Activated CD4-positive, alpha-beta T cell treated with anti-CD3 and anti-CD28 coated beads, Interleukin-2, amount 10 ng/mL, durations not matched to agents 7 days and 5 days (primary cell): ENCODE data around the gene MYO7B. TPM values are rescaled to one million over a fixed set of nuclear protein-coding genes. Genes with fewer than 3 reads are reported as not detected.
A peak's percentile ranks its signal among the peaks of the same experiment; 100 is the strongest.

Experiments used
- CTCF ChIA-PET: fragments of 350-600 bp; sonication (Branson Sonifier 250); formaldehyde crosslinking; loops from one replicate; lab custom pipeline; 2021; ENCODE audit warnings: antibody characterized with exemption; lab: Charles Lee
- POLR2A ChIA-PET: fragments of 350-600 bp; sonication (Branson Sonifier 250); formaldehyde crosslinking; loops from one replicate; lab custom pipeline; 2021; ENCODE audit warnings: antibody characterized with exemption; lab: Charles Lee
- DNase-seq: peaks from one replicate; pipeline ENCODE4 v3.0.0-alpha.2; 2020
- H3K27ac Mint-ChIP-seq: one replicate; pipeline ENCODE4 v1.8.0; 2021; ENCODE audit warnings: mild to moderate bottlenecking, moderate library complexity, mixed read lengths
- H3K27me3 Mint-ChIP-seq: one replicate; pipeline ENCODE4 v1.8.0; 2021; ENCODE audit warnings: mixed read lengths
- H3K36me3 Mint-ChIP-seq: one replicate; pipeline ENCODE4 v1.8.0; 2021; ENCODE audit warnings: low read depth, mixed read lengths
- H3K4me1 Mint-ChIP-seq: one replicate; pipeline ENCODE4 v1.8.0; 2021; ENCODE audit warnings: mixed read lengths
- H3K4me3 Mint-ChIP-seq: one replicate; pipeline ENCODE4 v1.8.0; 2021; ENCODE audit warnings: mild to moderate bottlenecking, moderate library complexity, mixed read lengths
- H3K9me3 Mint-ChIP-seq: one replicate; pipeline ENCODE4 v1.8.0; 2021; ENCODE audit warnings: mixed read lengths
- total RNA-seq, 2 experiments: library from RNA; stranded (reverse); gene quantifications; one replicate each; pipeline ENCODE4 v1.2.3, GENCODE V29; 2021

The MYO7B gene
- total RNA-seq, 2 experiments from 2014 or later, result 0.60 to 0.69 TPM

- no peaks in the 10 kb centered on the region for H3K36me3 Mint-ChIP-seq
- H3K4me1 Mint-ChIP-seq, result peaks cover 31% of the 10 kb centered on the region
- no peak for DNase-seq
- no peak overlapping the region for H3K4me3 Mint-ChIP-seq
- no peaks in the 10 kb centered on the region for H3K27me3 Mint-ChIP-seq
- peak overlapping the region; percentile 68 for H3K27ac Mint-ChIP-seq
- ChIA-PET POLR2A (no interaction called here), CTCF (interaction anchor here (1.8 to 5.0 kb wide), 2 partner anchors 9 to 55 kb away, joined by 4 to 28 read pairs; no protein-coding TSS in a partner anchor)
- H3K9me3 Mint-ChIP-seq, result no peaks in the 10 kb centered on the region
Measured at GRCh38 chr2:127646487-127647241, 111.2 kb downstream of the MYO7B start.

- POLR2A ChIA-PET, result no interaction called here
- H3K9me3 Mint-ChIP-seq, result no peaks in the 10 kb centered on the region
- CTCF ChIA-PET, result interaction anchor here (1.8 to 5.0 kb wide), 2 partner anchors 10 to 55 kb away, joined by 4 to 28 read pairs; no protein-coding TSS in a partner anchor
- no peak overlapping the region for H3K4me3 Mint-ChIP-seq
- no peaks in the 10 kb centered on the region for H3K27me3 Mint-ChIP-seq
- DNase-seq, result no peak
- H3K4me1 Mint-ChIP-seq, result peaks cover 29% of the 10 kb centered on the region
- no peak overlapping the region for H3K27ac Mint-ChIP-seq
- no peaks in the 10 kb centered on the region for H3K36me3 Mint-ChIP-seq
Measured at GRCh38 chr2:127647242-127648190, 112.0 kb downstream of the MYO7B start.

DNA sequence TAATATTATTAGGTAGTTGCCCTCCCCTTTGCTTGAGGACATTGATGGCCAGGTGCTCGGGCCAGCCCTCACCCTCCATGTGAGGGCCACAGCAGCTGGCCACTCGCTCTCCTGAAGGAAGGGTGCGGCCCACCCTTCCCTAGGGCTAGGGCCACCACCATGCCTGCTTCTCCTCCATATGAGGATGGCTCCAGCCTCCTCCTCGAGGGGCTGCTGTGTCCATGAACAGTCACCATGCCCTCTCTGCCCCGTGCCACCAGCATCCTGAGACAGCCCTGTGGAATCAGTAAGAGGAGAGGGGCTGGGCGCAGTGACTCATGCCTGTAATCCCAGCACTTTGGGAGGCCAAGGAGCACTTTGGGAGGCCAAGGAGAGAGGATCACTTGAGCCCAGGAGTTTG is 112.8 kb downstream of the MYO7B start:
- Mint-ChIP-seq H3K9me3 (no peaks in the 10 kb centered on the region), H3K27me3 (no peaks in the 10 kb centered on the region), H3K27ac (peak overlapping the region; percentile 9), H3K4me3 (no peak overlapping the region), H3K4me1 (peaks cover 27% of the 10 kb centered on the region), H3K36me3 (no peaks in the 10 kb centered on the region)
- POLR2A ChIA-PET, result no interaction called here
- no peak for DNase-seq
- CTCF ChIA-PET, result interaction anchor here (5.0 kb wide), 1 partner anchor 56 kb away, joined by 28 read pairs; no protein-coding TSS in a partner anchor

GRCh38 chr2:127649100-127649611 is 113.7 kb downstream of the MYO7B start:
- Mint-ChIP-seq H3K27me3 (no peaks in the 10 kb centered on the region), H3K27ac (no peak overlapping the region), H3K9me3 (no peaks in the 10 kb centered on the region), H3K4me1 (peaks cover 27% of the 10 kb centered on the region), H3K4me3 (no peak overlapping the region), H3K36me3 (no peaks in the 10 kb centered on the region)
- DNase-seq, result no peak
- CTCF ChIA-PET, result interaction anchor here (0.6 to 6.6 kb wide), 5 partner anchors 10 to 412 kb away, joined by 3 to 50 read pairs (median 4); no protein-coding TSS in a partner anchor
- POLR2A ChIA-PET, result no interaction called here

GRCh38 chr2:127649684-127650040 is 114.2 kb downstream of the MYO7B start:
- H3K4me1 Mint-ChIP-seq, result peaks cover 24% of the 10 kb centered on the region
- no peak overlapping the region for H3K4me3 Mint-ChIP-seq
- no peaks in the 10 kb centered on the region for H3K27me3 Mint-ChIP-seq
- H3K9me3 Mint-ChIP-seq, result no peaks in the 10 kb centered on the region
- peak; percentile 91 for DNase-seq
- POLR2A ChIA-PET, result no interaction called here
- CTCF ChIA-PET, result interaction anchor here (0.6 to 6.6 kb wide), 15 partner anchors 8 to 413 kb away, joined by 3 to 50 read pairs (median 3); no protein-coding TSS in a partner anchor
- no peaks in the 10 kb centered on the region for H3K36me3 Mint-ChIP-seq
- H3K27ac Mint-ChIP-seq, result peak overlapping the region; percentile 76

- Mint-ChIP-seq H3K9me3 (no peaks in the 10 kb centered on the region), H3K27me3 (no peaks in the 10 kb centered on the region), H3K4me3 (no peak overlapping the region), H3K4me1 (peaks cover 22% of the 10 kb centered on the region), H3K36me3 (no peaks in the 10 kb centered on the region), H3K27ac (no peak overlapping the region)
- POLR2A ChIA-PET, result no interaction called here
- CTCF ChIA-PET, result interaction anchor here (0.6 to 6.6 kb wide), 16 partner anchors 8 to 413 kb away, joined by 3 to 50 read pairs (median 3); no protein-coding TSS in a partner anchor
- no peak for DNase-seq
Measured at GRCh38 chr2:127650041-127650784, 114.7 kb downstream of the MYO7B start.

DNA sequence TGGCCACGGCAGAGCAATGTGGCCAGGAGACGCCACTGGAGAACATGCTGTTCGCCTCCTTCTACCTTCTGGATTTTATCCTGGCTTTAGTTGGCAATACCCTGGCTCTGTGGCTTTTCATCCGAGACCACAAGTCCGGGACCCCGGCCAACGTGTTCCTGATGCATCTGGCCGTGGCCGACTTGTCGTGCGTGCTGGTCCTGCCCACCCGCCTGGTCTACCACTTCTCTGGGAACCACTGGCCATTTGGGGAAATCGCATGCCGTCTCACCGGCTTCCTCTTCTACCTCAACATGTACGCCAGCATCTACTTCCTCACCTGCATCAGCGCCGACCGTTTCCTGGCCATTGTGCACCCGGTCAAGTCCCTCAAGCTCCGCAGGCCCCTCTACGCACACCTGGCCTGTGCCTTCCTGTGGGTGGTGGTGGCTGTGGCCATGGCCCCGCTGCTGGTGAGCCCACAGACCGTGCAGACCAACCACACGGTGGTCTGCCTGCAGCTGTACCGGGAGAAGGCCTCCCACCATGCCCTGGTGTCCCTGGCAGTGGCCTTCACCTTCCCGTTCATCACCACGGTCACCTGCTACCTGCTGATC is 115.4 kb downstream of the MYO7B start:
- Mint-ChIP-seq H3K9me3 (no peaks in the 10 kb centered on the region), H3K27me3 (no peaks in the 10 kb centered on the region), H3K27ac (no peak overlapping the region), H3K36me3 (no peaks in the 10 kb centered on the region), H3K4me1 (peaks cover 22% of the 10 kb centered on the region), H3K4me3 (no peak overlapping the region)
- DNase-seq, result no peak
- ChIA-PET CTCF (interaction anchor here (0.6 to 6.6 kb wide), 8 partner anchors 9 to 414 kb away, joined by 3 to 50 read pairs (median 4); no protein-coding TSS in a partner anchor), POLR2A (no interaction called here)

- Mint-ChIP-seq H3K27me3 (no peaks in the 10 kb centered on the region), H3K27ac (no peak overlapping the region), H3K36me3 (no peaks in the 10 kb centered on the region), H3K4me1 (peaks cover 23% of the 10 kb centered on the region), H3K9me3 (no peaks in the 10 kb centered on the region), H3K4me3 (no peak overlapping the region)
- POLR2A ChIA-PET, result no interaction called here
- CTCF ChIA-PET, result interaction anchor here (0.7 to 6.6 kb wide), 3 partner anchors 11 to 59 kb away, joined by 3 to 50 read pairs (median 12); no protein-coding TSS in a partner anchor
- no peak for DNase-seq
Measured at GRCh38 chr2:127651381-127651809, 115.9 kb downstream of the MYO7B start.

DNA sequence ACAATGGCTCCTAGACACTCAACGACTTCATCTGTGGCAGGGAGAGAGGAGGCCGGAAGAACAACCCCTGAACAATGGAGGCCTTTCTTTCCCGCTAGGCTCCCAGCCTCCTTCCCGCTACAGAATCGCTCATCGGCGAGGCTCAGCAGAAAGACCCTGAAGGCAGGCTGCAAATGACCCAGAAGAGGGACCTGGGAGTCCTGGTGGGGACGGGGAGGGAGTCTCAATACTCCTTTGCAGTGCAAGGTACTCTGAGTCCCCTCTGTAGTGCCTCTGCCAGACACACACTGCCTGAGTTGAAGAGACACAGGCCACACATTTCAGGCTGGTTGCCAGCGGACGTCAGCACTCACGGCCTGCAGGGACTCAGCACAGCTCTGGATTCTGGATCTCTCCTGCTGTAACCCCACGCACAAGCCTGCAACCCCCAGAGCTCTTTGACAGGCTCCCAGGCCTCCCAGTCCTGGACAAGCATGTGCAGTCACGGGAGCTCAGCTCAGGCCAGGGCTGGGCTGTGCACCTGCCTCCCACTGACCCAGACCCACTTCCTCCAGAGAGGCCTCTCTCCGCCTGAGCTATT is 116.6 kb downstream of the MYO7B start:
- no peak for DNase-seq
- Mint-ChIP-seq H3K27me3 (no peaks in the 10 kb centered on the region), H3K4me3 (no peak overlapping the region), H3K9me3 (no peaks in the 10 kb centered on the region), H3K36me3 (no peaks in the 10 kb centered on the region), H3K27ac (no peak overlapping the region), H3K4me1 (peaks cover 19% of the 10 kb centered on the region)
- ChIA-PET CTCF (interaction anchor here (0.7 to 6.6 kb wide), 3 partner anchors 12 to 60 kb away, joined by 3 to 50 read pairs (median 4); no protein-coding TSS in a partner anchor), POLR2A (no interaction called here)

- CTCF ChIA-PET, result interaction anchor here (1.4 to 6.6 kb wide), 3 partner anchors 11 to 61 kb away, joined by 4 to 50 read pairs (median 5); no protein-coding TSS in a partner anchor
- H3K36me3 Mint-ChIP-seq, result no peaks in the 10 kb centered on the region
- DNase-seq, result no peak
- H3K27ac Mint-ChIP-seq, result no peak overlapping the region
- no peak overlapping the region for H3K4me3 Mint-ChIP-seq
- H3K27me3 Mint-ChIP-seq, result no peaks in the 10 kb centered on the region
- H3K9me3 Mint-ChIP-seq, result no peaks in the 10 kb centered on the region
- peaks cover 15% of the 10 kb centered on the region for H3K4me1 Mint-ChIP-seq
- POLR2A ChIA-PET, result no interaction called here
Measured at GRCh38 chr2:127652786-127653357, 117.4 kb downstream of the MYO7B start.
